ENCODE results near the gene RUNDC1.
"Not testable (repeated sequence)": the region's sequence is repeated elsewhere in the genome, so short reads cannot be mapped to it uniquely, and the experiment has no call there.

RUNDC1 gene

DNA sequence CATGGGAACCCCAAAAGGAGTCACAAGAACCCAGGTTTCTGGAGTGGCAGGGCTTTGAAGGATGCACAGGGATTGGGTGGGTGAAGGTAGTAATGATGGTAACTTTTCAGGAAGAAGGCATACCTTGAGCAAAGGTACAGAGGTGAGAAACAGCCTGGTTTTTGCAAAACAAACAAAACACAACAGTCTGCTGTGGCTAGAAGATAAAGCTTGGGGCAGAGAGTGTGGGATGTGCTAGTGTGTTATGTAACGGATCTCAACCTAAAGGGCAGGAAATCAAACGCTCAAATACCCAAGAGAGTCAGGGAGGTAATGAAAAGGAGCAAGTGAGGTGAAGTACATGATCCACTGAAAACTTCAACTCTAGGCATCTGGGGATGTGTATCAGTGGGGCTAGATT lies 5.1 kb upstream of the RUNDC1 start:
- Histone ChIP-seq H3K36me3 (no peaks in the 10 kb centered on the region), H3K27me3 (no peaks in the 10 kb centered on the region), H3K4me1 (peaks cover 5% of the 10 kb centered on the region; the same call in 1 of the 2 replicates), H3K9me3 (no peaks in the 10 kb centered on the region), H3K4me3 (ENCODE audit: low read depth, low read length) (no peak overlapping the region)
- DNase-seq, result no peak
- TF ChIP-seq, protein P1, sequence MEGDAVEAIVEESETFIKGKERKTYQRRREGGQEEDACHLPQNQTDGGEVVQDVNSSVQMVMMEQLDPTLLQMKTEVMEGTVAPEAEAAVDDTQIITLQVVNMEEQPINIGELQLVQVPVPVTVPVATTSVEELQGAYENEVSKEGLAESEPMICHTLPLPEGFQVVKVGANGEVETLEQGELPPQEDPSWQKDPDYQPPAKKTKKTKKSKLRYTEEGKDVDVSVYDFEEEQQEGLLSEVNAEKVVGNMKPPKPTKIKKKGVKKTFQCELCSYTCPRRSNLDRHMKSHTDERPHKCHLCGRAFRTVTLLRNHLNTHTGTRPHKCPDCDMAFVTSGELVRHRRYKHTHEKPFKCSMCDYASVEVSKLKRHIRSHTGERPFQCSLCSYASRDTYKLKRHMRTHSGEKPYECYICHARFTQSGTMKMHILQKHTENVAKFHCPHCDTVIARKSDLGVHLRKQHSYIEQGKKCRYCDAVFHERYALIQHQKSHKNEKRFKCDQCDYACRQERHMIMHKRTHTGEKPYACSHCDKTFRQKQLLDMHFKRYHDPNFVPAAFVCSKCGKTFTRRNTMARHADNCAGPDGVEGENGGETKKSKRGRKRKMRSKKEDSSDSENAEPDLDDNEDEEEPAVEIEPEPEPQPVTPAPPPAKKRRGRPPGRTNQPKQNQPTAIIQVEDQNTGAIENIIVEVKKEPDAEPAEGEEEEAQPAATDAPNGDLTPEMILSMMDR (IDR thresholded peaks at IDR 0.05; ENCODE audit: low read depth, low read length), result no peak

DNA sequence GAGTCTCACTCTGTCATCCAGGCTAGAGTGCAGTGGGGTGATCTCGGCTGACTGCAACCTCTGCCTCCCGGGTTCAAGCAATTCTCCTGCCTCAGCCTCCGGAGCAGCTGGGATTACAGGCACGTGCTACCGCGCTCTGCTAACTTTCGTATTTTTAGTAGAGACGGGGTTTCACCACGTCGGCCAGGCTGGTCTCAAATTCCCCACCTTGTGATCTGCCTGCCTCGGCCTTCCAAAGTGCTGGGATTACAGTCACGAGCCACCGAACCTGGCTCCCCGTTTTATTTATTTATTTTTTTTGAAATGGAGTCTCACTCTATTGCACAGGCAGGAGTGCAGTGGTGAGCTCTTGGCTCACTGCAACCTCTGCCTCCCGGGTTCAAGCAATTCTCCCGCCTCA lies 4.7 kb upstream of the RUNDC1 start:
- H3K4me3 ChIP-seq (ENCODE audit: low read depth, low read length); H3K4me1 ChIP-seq; H3K36me3 ChIP-seq; DNase-seq; H3K9me3 ChIP-seq; H3K27me3 ChIP-seq: not testable (repeated sequence)

DNA sequence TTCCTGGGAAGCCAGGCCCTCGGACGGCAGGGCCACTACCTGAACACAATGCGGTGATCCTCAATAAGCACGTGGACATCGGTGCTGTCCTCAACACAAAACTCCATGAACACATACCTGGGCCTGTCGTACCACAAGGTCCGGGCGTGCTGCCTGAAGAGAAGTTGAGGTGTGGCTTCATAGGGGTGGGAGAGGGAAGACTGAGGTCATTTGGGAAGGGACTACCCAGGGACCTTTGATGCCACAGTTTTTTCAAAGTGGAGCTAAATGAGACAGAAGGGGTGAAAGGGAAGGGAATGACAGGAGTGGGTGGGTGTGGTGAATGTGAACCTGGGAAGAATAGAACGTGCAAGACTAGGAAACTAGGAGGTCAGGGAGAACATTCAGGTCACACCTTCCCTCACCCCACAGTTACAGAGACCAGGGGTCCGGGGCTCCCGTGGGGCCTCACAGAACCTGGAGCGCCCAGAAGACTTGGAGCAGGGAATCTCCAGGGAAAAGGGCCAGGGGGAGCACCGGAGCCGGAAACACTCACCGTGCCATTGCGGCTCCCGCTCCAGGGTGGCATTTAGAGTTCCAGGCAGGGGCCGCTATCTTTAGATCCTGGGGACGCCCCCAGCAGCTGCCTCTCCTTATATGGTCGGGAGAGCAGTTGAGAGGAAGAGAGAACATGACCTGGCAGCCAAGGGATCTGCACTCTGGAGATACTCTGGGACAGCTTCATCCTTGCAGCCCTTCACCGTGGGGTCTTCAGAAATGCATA lies 673 bp upstream of the RUNDC1 start, which contains the start of gene PTGES3L:
Gene PTGES3L, minus strand, starts transcription at position 570 of the 763 bp plus-strand sequence. Its CDS starts 27 bp downstream, at position 543.
- Histone ChIP-seq H3K27me3 (no peaks in the 10 kb centered on the region), H3K9me3 (no peaks in the 10 kb centered on the region), H3K4me3 (ENCODE audit: low read depth, low read length) (peak within 1 kb of the TSS; percentile 92), H3K4me1 (peaks cover 5% of the 10 kb centered on the region; the same call in 1 of the 2 replicates), H3K36me3 (no peaks in the 10 kb centered on the region; the same call in 1 of the 2 replicates)
- DNase-seq, result peak; percentile 89
- TF ChIP-seq, protein P1 (IDR thresholded peaks at IDR 0.05; ENCODE audit: low read depth, low read length), result no peak

DNA sequence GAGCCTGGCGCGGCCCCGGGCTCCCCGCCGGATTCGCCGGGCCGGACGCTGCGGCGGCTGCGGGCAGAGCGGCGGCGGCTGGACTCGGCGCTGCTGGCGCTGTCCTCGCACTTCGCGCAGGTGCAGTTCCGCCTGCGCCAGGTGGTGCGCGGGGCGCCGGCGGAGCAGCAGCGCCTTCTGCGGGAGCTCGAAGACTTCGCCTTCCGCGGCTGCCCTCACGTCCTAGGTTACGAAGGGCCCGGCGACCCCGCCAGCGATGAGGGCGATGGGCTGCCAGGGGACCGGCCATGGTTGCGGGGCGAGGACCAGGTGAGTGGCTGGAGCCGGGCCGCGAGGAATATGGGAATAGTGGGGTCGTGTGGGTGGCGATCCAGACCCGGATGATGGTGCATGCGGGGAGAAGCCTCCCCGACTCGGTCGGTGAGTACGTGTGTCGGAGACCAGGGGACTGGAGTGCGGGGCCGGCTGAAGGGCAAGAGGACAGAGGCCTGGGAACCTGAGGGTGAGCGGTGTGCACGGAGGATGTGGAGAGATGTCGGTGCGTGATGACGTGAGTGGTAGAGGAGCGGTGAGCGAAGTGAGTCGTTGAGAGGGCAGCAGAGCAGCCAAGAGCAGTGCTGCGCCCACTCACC lies 517 bp downstream of the RUNDC1 start:
- peak overlapping the region; percentile 92 for H3K4me3 ChIP-seq (ENCODE audit: low read depth, low read length)
- H3K36me3 ChIP-seq, result peaks cover 9% of the 10 kb centered on the region
- TF ChIP-seq, protein P1 (IDR thresholded peaks at IDR 0.05; ENCODE audit: low read depth, low read length), result no peak
- no peaks in the 10 kb centered on the region for H3K27me3 ChIP-seq
- H3K9me3 ChIP-seq, result no peaks in the 10 kb centered on the region
- H3K4me1 ChIP-seq, result peaks cover 5% of the 10 kb centered on the region; the same call in 1 of the 2 replicates
- DNase-seq, result peak; percentile 42

DNA sequence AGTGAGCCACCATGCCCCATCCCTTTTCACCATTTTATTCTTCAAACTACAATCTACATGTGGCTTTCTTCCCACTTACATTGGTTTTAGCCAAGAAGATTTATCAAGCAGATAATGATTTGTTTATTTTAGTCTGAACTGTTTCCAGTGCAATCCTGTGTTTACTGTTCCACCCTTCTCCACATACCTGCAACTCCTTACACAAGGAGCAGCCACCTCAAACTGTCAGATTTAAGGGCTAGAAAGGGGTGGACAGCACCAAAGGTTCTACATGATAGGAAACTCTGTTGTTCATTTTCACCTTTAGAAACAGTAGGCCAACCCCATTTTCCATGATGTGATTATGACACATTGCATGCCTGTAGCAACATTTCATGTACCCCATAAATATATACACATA lies 1.9 kb downstream of the RUNDC1 start:
- peaks cover 17% of the 10 kb centered on the region for H3K36me3 ChIP-seq
- H3K4me1 ChIP-seq, result peaks cover 5% of the 10 kb centered on the region; the same call in 1 of the 2 replicates
- no peaks in the 10 kb centered on the region for H3K9me3 ChIP-seq
- no peak for DNase-seq
- no peak overlapping the region for H3K4me3 ChIP-seq (ENCODE audit: low read depth, low read length)
- TF ChIP-seq, protein P1 (IDR thresholded peaks at IDR 0.05; ENCODE audit: low read depth, low read length), result no peak
- no peaks in the 10 kb centered on the region for H3K27me3 ChIP-seq

DNA sequence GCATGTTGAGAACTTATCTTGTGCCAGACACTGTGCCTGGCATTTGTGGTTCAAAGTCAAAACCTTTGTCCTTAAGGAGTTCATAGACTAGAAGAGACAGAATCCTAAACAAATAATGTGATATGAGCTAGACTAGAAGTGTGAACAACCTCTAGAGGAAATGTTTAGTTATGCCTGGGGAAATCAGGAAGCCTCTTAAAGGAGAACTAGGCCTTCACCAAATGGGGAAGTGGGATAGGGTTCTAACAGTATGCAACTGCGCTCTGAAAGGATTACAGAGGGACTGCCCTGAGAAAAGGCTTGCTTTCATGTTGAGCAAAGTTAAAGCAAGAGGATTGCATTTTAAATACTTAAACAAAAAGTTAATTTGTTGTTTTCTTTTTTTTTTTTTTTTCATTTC lies 4.9 kb downstream of the RUNDC1 start:
- no peak overlapping the region for H3K4me3 ChIP-seq (ENCODE audit: low read depth, low read length)
- H3K27me3 ChIP-seq, result no peaks in the 10 kb centered on the region
- TF ChIP-seq, protein P1 (IDR thresholded peaks at IDR 0.05; ENCODE audit: low read depth, low read length), result no peak
- no peaks in the 10 kb centered on the region for H3K4me1 ChIP-seq
- DNase-seq, result no peak
- peaks cover 46% of the 10 kb centered on the region for H3K36me3 ChIP-seq
- H3K9me3 ChIP-seq, result no peaks in the 10 kb centered on the region

Measured in BE2C (cell line).